Fibroblast of skin of scalp (primary cell): Measurements from ENCODE around the gene CDYL2.
"Not testable (repeated sequence)": the region's sequence is repeated elsewhere in the genome, so short reads cannot be mapped to it uniquely, and the experiment has no call there.

Experiments
- DNase-seq: peaks from one replicate; pipeline ENCODE4 v3.0.0-alpha.2; 2013

The CDYL2 gene

GRCh38 chr16:80743273-80743672 is 61.1 kb downstream of the CDYL2 start:
- DNase-seq, result no peak

- DNase-seq, result no peak
These were observed 62.1 kb downstream of the CDYL2 start for GRCh38 chr16:80742331-80742730.

GRCh38 chr16:80741724-80742123 is 62.7 kb downstream of the CDYL2 start:
- DNase-seq, result no peak

GRCh38 chr16:80739523-80739922 is 64.9 kb downstream of the CDYL2 start:
- no peak for DNase-seq

- DNase-seq, result no peak
These were observed 65.9 kb downstream of the CDYL2 start for GRCh38 chr16:80738521-80738920.

GRCh38 chr16:80735846-80736245 is 68.6 kb downstream of the CDYL2 start:
- DNase-seq, result no peak

- DNase-seq, result no peak
These were observed 71.0 kb downstream of the CDYL2 start for GRCh38 chr16:80733407-80733806.

- no peak for DNase-seq
These were observed 72.5 kb downstream of the CDYL2 start for GRCh38 chr16:80731915-80732314.

- not testable (repeated sequence) for DNase-seq
These were observed 77.2 kb downstream of the CDYL2 start for GRCh38 chr16:80727066-80727763.

GRCh38 chr16:80725566-80726162 is 78.7 kb downstream of the CDYL2 start:
- DNase-seq, result no peak

GRCh38 chr16:80723981-80724380 is 80.4 kb downstream of the CDYL2 start:
- no peak for DNase-seq

- DNase-seq, result no peak
These were observed 81.3 kb downstream of the CDYL2 start for GRCh38 chr16:80723091-80723490.

GRCh38 chr16:80720804-80721371 is 83.5 kb downstream of the CDYL2 start:
- no peak for DNase-seq

- no peak for DNase-seq
These were observed 84.8 kb downstream of the CDYL2 start for GRCh38 chr16:80719573-80719972.

- no peak for DNase-seq
These were observed 85.7 kb downstream of the CDYL2 start for GRCh38 chr16:80718480-80719220.

- no peak for DNase-seq
These were observed 86.8 kb downstream of the CDYL2 start for GRCh38 chr16:80717611-80718010.

GRCh38 chr16:80716564-80717139 is 87.7 kb downstream of the CDYL2 start:
- DNase-seq, result no peak

GRCh38 chr16:80711406-80711805 is 93.0 kb downstream of the CDYL2 start:
- DNase-seq, result no peak

GRCh38 chr16:80710918-80711317 is 93.5 kb downstream of the CDYL2 start:
- no peak for DNase-seq

- no peak for DNase-seq
These were observed 95.6 kb downstream of the CDYL2 start for GRCh38 chr16:80708823-80709222.

GRCh38 chr16:80707686-80708085 is 96.7 kb downstream of the CDYL2 start:
- no peak for DNase-seq

GRCh38 chr16:80705596-80705995 is 98.8 kb downstream of the CDYL2 start:
- no peak for DNase-seq
